ENCODE results near the gene HDAC4.
A peak's percentile ranks its signal among the peaks of the same experiment; 100 is the strongest.
"Not testable (repeated sequence)": the region's sequence is repeated elsewhere in the genome, so short reads cannot be mapped to it uniquely, and the experiment has no call there.

The HDAC4 gene

DNA sequence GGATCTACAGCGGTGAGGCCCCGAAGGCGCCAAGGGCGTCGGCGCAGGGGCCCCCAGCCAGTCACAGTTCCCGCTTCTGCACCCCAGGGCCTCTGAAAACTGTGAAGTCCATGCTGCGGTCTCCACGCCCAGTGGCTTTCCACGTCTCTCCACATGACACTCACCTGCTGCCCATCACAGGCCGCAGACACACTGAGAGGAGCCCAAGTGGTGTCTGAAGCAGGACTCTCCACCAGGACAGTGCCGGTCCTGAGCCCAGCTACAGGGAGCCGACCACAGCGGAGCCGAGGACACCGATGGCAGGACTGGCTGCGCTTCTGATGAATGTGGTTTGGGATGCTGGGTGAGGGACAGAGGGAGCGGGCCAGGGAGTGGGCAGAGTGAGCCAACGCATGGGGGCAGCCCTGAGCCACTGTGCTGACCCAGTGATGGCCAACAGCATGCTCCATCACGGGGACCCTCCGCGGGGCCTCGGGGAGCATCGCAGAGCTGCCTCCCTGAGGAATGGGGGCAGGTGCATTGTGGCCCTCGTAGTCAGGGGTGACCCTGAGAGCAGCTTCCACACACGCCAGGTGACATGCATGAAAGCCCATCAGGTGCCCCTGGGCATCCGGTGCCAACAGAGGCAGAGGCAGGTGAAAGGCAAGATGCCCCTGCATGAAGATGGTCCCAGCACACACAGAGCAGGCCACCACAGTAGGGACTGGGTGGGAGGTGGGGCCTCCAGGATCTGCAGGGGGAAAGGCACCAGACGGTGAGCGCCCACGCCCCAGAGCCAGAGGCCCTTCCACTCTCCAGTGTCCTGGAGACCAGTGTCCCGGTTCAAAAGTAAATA is 116.6 kb downstream of the HDAC4 start:
- DNase-seq (ENCODE audit: low spot score), result no peak
- H3K27ac ChIP-seq, result no peak overlapping the region
- TF ChIP-seq, protein P1, sequence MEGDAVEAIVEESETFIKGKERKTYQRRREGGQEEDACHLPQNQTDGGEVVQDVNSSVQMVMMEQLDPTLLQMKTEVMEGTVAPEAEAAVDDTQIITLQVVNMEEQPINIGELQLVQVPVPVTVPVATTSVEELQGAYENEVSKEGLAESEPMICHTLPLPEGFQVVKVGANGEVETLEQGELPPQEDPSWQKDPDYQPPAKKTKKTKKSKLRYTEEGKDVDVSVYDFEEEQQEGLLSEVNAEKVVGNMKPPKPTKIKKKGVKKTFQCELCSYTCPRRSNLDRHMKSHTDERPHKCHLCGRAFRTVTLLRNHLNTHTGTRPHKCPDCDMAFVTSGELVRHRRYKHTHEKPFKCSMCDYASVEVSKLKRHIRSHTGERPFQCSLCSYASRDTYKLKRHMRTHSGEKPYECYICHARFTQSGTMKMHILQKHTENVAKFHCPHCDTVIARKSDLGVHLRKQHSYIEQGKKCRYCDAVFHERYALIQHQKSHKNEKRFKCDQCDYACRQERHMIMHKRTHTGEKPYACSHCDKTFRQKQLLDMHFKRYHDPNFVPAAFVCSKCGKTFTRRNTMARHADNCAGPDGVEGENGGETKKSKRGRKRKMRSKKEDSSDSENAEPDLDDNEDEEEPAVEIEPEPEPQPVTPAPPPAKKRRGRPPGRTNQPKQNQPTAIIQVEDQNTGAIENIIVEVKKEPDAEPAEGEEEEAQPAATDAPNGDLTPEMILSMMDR (IDR thresholded peaks at IDR 0.05), result no peak
- no peak overlapping the region for H3K4me3 ChIP-seq

DNA sequence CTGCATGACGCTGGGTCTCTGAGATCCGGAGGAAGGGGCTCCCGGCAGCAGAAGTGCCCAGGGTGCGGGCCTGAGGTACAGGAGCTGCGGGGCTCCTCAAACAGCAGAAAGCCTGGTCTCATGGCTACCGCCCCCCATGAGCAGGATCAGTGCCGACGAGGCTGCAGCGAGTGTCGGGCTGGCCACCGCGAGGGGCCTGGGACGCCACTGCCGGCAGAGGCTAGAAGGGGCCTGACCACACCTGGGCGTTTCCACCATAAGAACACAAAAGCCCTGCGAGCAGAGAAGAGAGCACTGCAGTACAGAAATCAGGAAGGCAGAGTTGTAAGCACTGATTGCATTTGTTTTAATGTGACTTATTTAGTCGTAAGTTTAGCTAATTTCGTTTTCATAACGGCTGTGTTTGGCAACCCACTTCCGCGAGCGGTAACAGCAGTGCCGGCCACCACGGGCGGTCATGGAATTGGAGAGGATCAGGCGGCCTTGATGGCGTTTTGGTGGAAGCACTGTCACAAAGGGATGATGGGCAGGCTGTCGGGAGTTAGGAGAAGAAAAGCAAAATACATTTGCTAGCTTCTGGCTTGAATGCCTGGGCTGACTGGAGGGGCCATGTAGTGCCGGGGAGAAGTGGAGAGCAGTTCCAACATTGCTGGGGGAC is 117.4 kb downstream of the HDAC4 start:
- DNase-seq (ENCODE audit: low spot score), result no peak

DNA sequence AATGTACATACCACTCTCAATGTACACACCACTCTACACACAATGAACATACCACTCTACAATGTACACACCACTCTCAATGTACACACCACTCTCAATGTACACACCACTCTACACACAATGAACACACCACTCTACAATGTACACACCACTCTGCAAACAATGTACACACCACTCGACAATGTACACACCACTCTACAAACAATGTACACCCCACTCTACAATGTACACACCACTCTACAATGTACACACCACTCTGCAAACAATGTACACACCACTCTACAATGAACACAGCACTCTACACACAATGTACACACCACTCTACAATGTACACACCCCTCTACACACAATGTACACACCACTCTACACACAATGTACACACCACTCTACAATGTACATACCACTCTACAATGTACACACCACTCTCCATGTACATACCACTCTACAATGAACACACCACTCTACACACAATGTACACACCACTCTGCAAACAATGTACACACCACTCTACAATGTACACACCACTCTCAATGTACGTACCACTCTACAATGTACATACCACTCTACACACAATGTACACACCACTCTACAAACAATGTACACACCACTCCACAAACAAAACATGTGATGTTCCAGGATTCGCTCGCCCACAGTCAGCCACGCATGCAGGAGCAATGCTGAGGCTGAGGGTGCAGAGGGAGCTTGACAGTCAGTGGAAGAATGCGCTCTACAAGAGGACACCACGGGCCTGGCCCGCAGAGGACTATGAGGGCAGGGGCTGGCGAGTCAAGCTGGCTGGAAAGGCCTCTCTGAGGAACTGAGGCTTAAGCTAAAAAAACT is 118.2 kb downstream of the HDAC4 start:
- Histone ChIP-seq H3K4me3 (no peak overlapping the region), H3K27ac (no peak overlapping the region)
- TF ChIP-seq, protein P1 (IDR thresholded peaks at IDR 0.05), result no peak
- DNase-seq (ENCODE audit: low spot score), result no peak

More for the DNA sequence above, 117.4 kb downstream of the HDAC4 start:
- Histone ChIP-seq H3K27ac (no peak overlapping the region), H3K4me3 (no peak overlapping the region)
- TF ChIP-seq, protein P1 (IDR thresholded peaks at IDR 0.05), result no peak

DNA sequence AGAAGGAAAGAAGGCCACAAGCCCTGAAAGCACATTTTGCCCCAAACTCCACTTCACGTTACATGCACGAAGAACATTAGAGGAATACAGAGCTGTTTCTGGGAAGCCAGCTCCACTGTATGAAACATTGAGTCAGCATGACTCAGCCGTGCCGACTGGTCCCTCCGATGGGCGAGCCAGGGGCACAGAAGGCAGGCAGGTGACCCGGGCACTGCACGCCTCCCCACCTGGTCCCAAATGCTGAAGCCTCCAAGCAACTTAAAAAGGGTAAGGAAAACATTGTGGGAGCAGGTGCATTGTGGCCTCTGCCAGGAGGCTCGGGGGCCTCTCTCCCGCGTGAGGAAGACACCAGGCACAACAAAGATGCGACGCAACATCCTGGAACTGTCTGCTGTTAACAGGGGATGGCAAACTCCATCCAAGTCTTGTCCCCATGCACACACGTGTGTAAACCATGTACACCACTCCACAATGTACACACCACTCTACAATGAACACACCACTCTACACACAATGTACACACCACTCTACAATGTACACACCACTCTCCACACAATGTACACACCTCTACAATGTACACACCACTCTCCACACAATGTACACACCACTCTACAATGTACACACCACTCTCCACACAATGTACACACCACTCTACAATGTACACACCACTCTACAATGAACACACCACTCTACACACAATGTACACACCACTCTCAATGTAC is 120.4 kb downstream of the HDAC4 start:
- not testable (repeated sequence) for H3K27ac ChIP-seq, H3K4me3 ChIP-seq
- peak; percentile 71 for DNase-seq (ENCODE audit: low spot score)

DNA sequence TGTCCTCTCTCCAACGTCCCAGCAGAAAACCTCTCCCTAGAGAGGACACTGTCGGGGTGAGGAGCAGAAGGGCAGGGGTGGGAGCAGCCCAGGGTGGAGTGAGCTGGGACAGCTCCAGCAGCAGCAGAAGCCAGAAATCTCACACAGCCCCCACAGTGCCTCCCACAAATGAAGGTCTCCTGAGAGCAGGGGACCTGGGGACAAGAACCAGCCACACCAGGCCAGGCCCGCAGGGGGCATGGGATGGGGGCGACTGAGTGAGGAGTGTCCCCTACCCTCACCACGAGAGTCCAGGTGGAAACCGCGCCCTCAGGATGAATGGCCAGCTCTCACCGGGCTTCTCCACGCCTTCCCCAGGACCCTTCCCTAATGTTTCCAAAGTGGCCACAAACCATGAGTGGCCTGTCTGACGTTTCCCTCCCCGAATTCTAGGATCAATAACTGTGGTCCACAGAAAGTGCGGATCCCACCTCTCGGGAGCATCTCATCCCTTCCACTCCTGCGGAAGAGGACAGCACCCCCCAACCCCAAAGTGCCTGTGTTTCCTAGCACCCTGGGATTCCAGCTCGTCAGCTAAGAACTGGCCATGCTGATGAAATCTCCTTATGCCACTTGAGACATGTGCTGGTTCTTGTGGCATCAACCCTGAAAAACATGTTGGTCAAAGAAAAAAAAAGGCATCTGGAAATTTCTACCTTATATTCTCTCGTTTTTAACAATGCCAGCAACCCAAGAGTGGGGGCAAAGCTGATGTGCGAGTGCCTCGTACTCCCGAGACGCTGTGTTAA is 121.1 kb downstream of the HDAC4 start:
- DNase-seq (ENCODE audit: low spot score), result peak; percentile 69
- TF ChIP-seq, protein P1 (IDR thresholded peaks at IDR 0.05), result no peak
- H3K4me3 ChIP-seq, result no peak overlapping the region
- peak overlapping the region in 1 of 2 donors; percentile 4 for H3K27ac ChIP-seq

DNA sequence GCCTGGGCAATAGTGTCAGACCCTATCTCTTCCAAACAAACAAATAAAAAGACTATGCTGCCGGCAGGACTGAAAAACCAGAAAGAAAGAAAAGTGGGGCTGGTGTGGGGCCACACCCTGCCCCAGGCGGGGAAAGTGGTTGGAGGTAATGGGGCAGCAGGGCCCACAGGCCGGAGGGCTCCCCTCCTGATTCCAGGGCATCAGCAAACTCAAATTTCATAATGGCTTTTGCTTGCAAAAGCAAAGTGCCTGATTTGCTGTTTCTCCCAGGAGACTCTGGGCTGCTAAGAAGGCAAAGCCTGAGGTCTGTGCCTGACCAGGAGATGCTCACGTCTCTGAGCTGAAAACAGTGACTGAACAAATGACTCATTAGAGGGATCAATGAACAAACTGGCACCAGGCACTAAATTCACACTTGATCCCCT is 121.9 kb downstream of the HDAC4 start:
- H3K27ac ChIP-seq, result peak overlapping the region in 1 of 2 donors; percentile 4
- TF ChIP-seq, protein P1 (IDR thresholded peaks at IDR 0.05), result no peak
- DNase-seq (ENCODE audit: low spot score), result peak; percentile 72
- H3K4me3 ChIP-seq, result no peak overlapping the region

Data from coronary artery (tissue), 2 donors.